A673 (cell line): ENCODE measurements around the gene LIMS3.
"Not testable (repeated sequence)": the region's sequence is repeated elsewhere in the genome, so short reads cannot be mapped to it uniquely, and the experiment has no call there.

ENCODE experiments used
- CTCF ChIP-seq: fragments of 300-800, 200-600 bp; sonication (generic); conservative IDR thresholded peaks from 2 replicates; pipeline ENCODE4 v1.5.1; 2017; ENCODE audit warnings: low read depth, mild to moderate bottlenecking, antibody characterized with exemption, low read length, moderate library complexity, mixed read lengths
- EZH2 ChIP-seq: fragments of 200-600 bp; sonication (generic); IDR thresholded peaks from 2 replicates; pipeline ENCODE4 v1.6.1; 2017; ENCODE audit warnings: borderline replicate concordance, low read depth, mild to moderate bottlenecking, mixed read lengths, antibody characterized with exemption, low read length; ENCODE audit not compliant: poor library complexity, severe bottlenecking

GRCh38 chr2:109966858-109967257, 68.4 kb downstream of the LIMS3 start:
- TF ChIP-seq CTCF, EZH2: not testable (repeated sequence)
